ENCODE results near the gene PSMD4. TPM values are rescaled to one million over a fixed set of nuclear protein-coding genes. Genes with fewer than 3 reads are reported as not detected.
A peak's percentile ranks its signal among the peaks of the same experiment; 100 is the strongest.

Gene PSMD4
- total RNA-seq, 1 donor from 2014 or later = 123 TPM

DNA sequence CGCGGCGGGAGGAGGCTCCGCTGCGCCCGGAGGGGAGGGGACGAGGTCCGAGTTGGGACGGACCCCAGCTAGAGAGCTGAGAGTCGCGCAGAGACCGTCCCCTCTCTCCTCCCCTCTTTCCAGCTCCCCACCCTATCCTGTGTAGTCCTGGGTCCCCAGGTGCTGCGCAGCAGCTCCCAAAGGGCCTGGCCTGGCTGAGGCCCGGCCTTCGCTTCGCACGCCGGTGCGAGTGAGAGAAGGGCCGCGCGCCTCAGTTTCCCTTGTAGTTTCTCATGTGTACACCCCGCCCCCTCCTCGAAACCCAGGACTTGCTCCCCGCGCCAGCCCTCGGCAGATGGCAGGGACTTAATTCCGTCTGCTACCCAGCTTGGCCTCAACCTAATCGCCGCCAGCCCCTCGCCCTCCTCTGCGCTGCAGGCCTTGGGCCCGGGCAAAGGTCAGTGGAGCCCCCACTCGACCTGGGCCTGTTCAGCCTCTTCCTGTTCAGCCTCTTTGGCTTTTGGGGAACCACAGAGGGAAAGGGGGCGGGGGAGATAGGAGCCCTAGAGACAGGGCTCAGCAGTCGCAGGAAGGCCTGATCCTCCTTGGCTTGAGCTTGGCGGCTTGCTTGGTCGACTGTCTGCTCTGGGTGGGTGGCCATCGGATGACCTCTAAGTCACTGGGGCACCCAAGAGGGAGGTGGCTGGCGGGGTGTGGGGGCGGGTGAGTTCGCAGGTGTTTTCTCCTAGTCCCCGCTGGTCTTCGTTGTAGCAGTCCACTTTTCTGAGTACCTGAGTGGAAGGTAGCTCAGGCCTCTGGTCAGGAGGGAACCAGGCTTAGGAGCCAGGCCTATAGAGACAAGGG is 28.6 kb downstream of the PSMD4 start:
- Histone ChIP-seq H3F3A (ENCODE audit: low read depth) (peaks cover 13% of the 10 kb centered on the region), H3K9ac (peak overlapping the region; percentile 61), H2AFZ (replicated peaks) (no peak overlapping the region), H3K27ac (peak overlapping the region; percentile 49), H3K4me3 (peak overlapping the region; percentile 82), H3K27me3 (no peaks in the 10 kb centered on the region), H4K20me1 (ENCODE audit: low read depth) (peaks cover 51% of the 10 kb centered on the region), H3K4me2 (peak overlapping the region; percentile 94), H3K79me2 (ENCODE audit: low read depth) (peaks cover 42% of the 10 kb centered on the region), H3K36me3 (no peaks in the 10 kb centered on the region), H3K9me3 (ENCODE audit: low read depth) (no peaks in the 10 kb centered on the region), H3K4me1 (peaks cover 13% of the 10 kb centered on the region)
- Mint-ChIP-seq H3K4me1 (peaks cover 19% of the 10 kb centered on the region), H3K4me3 (peak overlapping the region; percentile 93), H3K27ac (peak overlapping the region; percentile 33), H3K36me3 (peaks cover 2% of the 10 kb centered on the region), H3K9me3 (no peaks in the 10 kb centered on the region), H3K27me3 (ENCODE audit: insufficient read depth, low read depth) (peaks cover 6% of the 10 kb centered on the region)
- peak; percentile 68 for DNase-seq (ENCODE audit: low spot score)
- no peak for TF ChIP-seq EZH2phosphoT487 (IDR thresholded peaks at IDR 0.05)
- TF ChIP-seq CTCF (IDR thresholded peaks at IDR 0.05) = no peak
- TF ChIP-seq EZH2 (IDR thresholded peaks at IDR 0.05) = no peak

DNA sequence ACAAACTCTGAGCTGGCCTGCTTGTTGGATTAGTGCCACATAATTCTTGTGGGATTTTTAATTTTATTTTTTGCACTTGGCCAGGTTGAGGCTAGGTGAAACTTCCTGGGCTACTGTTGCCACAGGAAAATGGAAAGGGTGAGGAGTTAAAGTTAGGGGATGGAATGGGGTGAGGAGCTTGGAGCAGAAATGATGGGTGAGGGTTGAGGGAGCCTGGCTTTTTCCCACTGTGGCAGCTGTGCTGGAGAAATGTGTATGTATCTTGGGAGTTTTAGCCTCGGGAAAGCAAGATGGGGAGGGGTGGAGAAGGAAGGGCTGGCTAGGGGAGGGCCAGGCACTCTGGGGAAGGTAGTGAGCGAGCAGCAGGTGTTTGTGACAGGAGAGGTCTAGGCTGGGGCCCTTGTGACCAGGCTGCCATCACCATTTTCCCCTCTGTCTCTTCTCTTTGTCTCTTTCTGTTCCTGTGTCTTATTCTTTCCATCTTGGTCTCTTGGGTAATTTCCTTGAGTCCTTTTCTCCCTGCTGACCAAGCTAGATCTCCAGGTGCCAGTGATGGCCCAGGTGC is 29.6 kb downstream of the PSMD4 start:
- Histone ChIP-seq H3F3A (ENCODE audit: low read depth) (peaks cover 13% of the 10 kb centered on the region), H3K4me1 (peaks cover 13% of the 10 kb centered on the region), H3K36me3 (no peaks in the 10 kb centered on the region), H3K4me2 (peak overlapping the region; percentile 94), H4K20me1 (ENCODE audit: low read depth) (peaks cover 61% of the 10 kb centered on the region), H3K9ac (no peak overlapping the region), H3K4me3 (peak overlapping the region; percentile 82), H3K27me3 (no peaks in the 10 kb centered on the region), H3K79me2 (ENCODE audit: low read depth) (peaks cover 42% of the 10 kb centered on the region), H2AFZ (replicated peaks) (no peak overlapping the region), H3K9me3 (ENCODE audit: low read depth) (no peaks in the 10 kb centered on the region), H3K27ac (no peak overlapping the region)
- no peak for TF ChIP-seq CTCF (IDR thresholded peaks at IDR 0.05)
- no peak for TF ChIP-seq EZH2phosphoT487 (IDR thresholded peaks at IDR 0.05)
- TF ChIP-seq EZH2 (IDR thresholded peaks at IDR 0.05) = no peak
- Mint-ChIP-seq H3K27me3 (ENCODE audit: insufficient read depth, low read depth) (peaks cover 6% of the 10 kb centered on the region), H3K27ac (no peak overlapping the region), H3K36me3 (peaks cover 11% of the 10 kb centered on the region), H3K4me1 (peaks cover 19% of the 10 kb centered on the region), H3K9me3 (no peaks in the 10 kb centered on the region), H3K4me3 (peak overlapping the region; percentile 93)
- no peak for DNase-seq (ENCODE audit: low spot score)

DNA sequence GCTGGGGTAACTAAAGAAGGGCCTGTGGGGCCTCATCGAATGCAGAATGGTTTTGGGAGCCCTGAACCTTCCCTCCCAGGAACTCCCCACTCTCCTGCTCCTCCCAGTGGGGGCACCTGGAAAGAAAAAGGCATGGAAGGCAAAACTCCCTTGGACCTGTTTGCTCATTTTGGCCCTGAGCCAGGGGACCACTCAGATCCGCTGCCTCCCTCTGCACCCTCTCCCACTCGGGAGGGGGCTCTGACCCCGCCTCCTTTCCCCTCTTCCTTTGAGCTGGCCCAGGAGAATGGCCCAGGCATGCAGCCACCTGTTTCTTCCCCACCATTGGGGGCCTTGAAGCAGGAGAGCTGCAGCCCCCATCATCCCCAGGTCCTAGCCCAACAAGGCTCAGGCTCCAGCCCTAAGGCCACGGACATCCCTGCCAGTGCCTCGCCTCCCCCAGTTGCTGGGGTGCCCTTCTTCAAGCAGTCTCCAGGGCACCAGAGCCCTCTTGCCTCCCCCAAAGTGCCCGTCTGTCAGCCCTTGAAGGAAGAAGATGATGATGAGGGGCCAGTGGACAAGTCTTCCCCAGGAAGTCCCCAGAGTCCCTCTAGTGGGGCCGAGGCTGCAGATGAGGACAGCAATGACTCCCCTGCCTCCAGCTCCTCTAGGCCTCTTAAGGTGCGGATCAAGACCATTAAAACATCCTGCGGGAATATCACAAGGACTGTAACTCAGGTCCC is 32.2 kb downstream of the PSMD4 start:
- peaks cover 15% of the 10 kb centered on the region for H3F3A ChIP-seq (ENCODE audit: low read depth)
- no peaks in the 10 kb centered on the region for H3K36me3 ChIP-seq
- no peak overlapping the region for H2AFZ ChIP-seq (replicated peaks)
- Mint-ChIP-seq H3K9me3 (no peaks in the 10 kb centered on the region), H3K4me3 (no peak overlapping the region), H3K27me3 (ENCODE audit: insufficient read depth, low read depth) (peaks cover 5% of the 10 kb centered on the region), H3K27ac (no peak overlapping the region), H3K36me3 (peaks cover 12% of the 10 kb centered on the region), H3K4me1 (peaks cover 20% of the 10 kb centered on the region)
- DNase-seq (ENCODE audit: low spot score) = no peak
- peaks cover 20% of the 10 kb centered on the region for H3K4me1 ChIP-seq
- H3K9ac ChIP-seq = no peak overlapping the region
- no peaks in the 10 kb centered on the region for H3K9me3 ChIP-seq (ENCODE audit: low read depth)
- H3K4me2 ChIP-seq = no peak overlapping the region
- H3K79me2 ChIP-seq (ENCODE audit: low read depth) = peaks cover 42% of the 10 kb centered on the region
- H3K4me3 ChIP-seq = no peak overlapping the region
- H3K27ac ChIP-seq = no peak overlapping the region
- TF ChIP-seq EZH2 (IDR thresholded peaks at IDR 0.05) (no peak), EZH2phosphoT487 (IDR thresholded peaks at IDR 0.05) (no peak), CTCF (IDR thresholded peaks at IDR 0.05) (no peak)
- no peaks in the 10 kb centered on the region for H3K27me3 ChIP-seq
- peaks cover 68% of the 10 kb centered on the region for H4K20me1 ChIP-seq (ENCODE audit: low read depth)

All from neural progenitor cell (in vitro differentiated cells).